HG03575 (cell line): Measurements from ENCODE around the gene RBM22.

Experiments
- ATAC-seq: cut with Tn5 transposase; IDR thresholded peaks from one replicate; pipeline ENCODE4 v1.9.1; 2021; ENCODE audit not compliant: unreplicated experiment, insufficient number of reproducible peaks, low FRiP score; ENCODE audit errors: extremely low read depth

Gene RBM22

DNA sequence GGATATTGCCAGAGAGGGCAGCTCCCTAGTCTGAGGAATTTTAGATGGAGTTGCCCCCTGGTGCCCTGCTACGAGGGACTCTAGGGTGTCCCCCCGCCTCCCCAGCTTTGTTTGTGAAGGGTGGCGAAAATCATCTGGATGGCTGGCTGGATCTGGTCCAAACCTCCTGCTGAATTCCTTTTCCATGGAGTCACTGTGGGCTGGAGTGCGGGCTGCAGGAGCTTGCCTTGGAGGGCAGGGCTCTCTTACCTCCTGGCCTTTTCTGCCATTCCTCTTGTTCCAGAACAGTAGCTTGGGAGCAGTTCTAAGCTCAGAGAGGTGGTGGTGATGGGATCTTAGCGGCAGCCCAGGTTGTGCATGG, 58.3 kb downstream of the RBM22 start:
- no peak for ATAC-seq

DNA sequence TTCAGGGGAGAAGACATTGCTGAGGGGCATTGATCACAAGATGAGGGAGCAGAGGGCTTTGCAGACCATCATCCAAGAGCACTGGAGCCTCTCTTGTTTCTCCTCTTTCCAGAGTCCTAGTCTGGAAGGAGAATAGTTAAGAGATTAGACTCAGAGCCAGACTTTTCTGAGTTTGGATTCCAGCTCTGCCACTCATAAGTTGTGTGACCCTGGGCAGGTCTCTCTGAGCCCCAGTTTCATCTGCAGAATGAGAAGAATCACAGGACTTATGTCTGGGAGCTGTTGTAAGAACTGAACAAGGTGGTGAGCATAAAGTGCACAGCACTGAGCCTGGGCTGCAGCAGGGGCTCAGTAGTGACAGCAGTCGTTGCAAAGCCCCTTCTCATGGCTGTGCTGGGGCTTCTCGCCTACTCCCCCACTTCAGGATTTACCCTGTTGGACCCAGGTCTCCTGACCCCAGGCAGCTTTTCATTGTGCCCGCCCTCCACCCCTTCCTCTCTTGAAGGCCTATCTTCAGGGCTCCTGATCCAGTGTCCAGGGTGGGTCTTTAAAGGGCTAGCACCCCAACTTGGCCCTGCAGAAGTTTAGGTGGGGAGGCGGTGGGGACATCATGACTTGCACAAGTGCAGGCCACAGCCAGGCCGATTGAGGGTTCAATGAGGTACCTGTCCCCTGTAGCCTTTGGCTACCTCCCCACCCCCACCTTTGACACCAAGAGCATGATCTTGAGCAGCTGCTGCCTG, 58.9 kb downstream of the RBM22 start:
- no peak for ATAC-seq

DNA sequence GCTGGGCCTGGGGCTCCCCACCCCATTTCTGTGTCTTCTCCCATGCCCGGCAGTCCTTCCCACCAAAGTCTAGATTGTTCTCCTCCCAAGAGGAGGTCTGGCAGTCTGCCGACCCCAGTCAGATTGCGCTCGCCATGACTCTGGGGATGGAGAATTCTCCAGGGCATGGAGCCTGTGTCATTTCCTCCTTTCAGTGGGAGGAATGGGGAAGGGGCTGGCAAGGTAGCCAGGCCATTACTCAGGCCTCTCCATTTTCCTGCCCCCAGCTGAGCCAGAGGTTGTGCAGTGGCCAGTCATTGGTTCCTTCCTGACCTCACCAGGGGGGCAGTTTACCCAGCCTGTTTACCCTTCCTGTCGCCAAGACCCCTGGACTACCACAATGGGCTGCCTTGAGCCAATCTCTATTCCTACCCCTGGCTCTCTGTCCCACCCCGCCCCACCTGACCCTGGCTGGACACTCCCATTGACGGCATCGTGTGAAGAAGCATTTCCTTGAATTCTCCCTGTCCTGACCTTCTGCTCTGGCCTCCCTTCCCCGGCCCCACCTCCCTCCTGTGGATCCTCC, 59.8 kb downstream of the RBM22 start:
- ATAC-seq: no peak
